GM08714 (cell line): Measurements from ENCODE around the gene WFDC2.
"Not testable (repeated sequence)": the region's sequence is repeated elsewhere in the genome, so short reads cannot be mapped to it uniquely, and the experiment has no call there.

Source experiments
- H3K4me3 ChIP-seq: fragments of 200-500 bp; sonication (Bioruptor generic); 2 replicates; pipeline ENCODE4 v1.5.1; 2014; ENCODE audit warnings: mild to moderate bottlenecking, low read length, inconsistent platforms
- ZNF274 ChIP-seq: IDR thresholded peaks from 2 replicates; pipeline ENCODE4 v1.6.1; 2012; ENCODE audit warnings: mild to moderate bottlenecking, low read depth, low read length

The WFDC2 gene

DNA sequence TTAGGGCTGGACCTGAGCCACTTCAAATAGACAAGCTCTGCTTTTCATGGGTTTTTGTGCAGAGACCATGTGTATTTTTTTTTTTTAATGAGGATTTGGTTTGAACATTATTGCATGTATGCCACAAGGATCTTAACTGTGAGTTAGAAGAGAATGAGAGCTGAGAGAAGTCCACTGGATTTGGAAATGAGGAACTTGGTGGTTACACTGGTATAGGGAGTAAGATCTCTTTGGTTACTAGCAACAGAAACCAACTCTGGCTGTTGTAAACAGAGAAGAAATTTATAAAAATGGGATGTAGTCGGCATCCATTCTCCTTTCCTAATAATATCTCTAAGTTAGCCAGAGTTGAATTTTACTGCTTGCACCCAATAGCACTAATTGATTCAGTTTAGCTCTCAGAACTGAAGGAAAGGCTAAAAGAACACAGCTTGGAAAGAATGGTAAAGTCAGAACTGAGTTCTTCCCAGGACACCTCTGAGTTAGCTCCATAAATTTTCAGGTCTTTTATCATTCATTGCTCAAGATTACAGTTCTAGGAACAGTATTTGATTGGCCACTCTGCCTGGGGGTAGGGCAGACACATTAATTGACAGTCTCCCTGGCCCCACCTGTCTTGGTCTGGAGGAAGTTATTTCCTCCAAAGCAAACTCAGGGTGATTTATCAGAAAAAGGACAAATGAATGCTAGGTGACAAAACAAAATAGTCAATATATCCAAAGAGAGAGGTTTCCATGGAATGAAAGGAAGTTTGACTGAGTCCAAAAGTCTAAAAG, 3.9 kb upstream of the WFDC2 start:
- no peak for TF ChIP-seq ZNF274
- no peak overlapping the region for H3K4me3 ChIP-seq

DNA sequence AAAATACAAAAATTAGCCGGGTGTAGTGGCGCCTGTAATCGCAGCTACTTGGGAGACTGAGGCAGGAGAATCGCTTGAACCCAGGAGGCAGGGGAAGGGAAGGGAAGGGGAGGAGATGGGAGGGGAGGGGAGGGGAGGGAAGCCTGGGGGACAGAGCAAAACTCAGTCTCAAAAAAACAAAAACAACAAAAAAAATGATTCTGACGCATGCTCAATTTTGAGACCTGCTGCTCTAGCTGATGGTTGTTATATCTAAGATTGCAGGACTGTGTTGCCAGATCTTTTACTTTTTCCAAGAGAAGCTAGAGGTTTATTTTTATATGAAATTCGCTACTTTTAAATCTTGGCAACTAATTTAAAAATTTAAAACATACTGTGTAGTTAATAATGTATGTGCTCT, 2.4 kb upstream of the WFDC2 start:
- no peak for TF ChIP-seq ZNF274
- H3K4me3 ChIP-seq = no peak overlapping the region

DNA sequence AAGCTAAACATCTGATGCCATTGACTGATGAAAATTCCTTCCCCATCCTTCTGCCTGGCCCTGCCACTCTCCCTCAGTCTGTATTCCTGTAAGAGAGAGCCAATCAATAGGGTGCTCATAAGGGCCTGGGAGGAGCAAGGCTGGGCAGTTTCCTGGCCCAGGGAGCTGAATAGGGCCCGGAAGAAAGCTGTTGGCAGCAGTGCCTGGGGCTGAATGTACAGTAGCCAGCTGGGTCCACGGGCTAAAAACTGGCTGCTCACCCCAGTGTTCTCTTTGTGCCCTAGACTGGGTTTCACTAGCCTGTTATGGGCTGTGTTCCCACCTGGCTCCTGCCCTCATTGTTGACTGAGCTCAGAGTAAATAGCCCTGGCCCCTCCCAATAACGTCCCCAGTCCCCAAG, 1.7 kb upstream of the WFDC2 start:
- no peak for TF ChIP-seq ZNF274

DNA sequence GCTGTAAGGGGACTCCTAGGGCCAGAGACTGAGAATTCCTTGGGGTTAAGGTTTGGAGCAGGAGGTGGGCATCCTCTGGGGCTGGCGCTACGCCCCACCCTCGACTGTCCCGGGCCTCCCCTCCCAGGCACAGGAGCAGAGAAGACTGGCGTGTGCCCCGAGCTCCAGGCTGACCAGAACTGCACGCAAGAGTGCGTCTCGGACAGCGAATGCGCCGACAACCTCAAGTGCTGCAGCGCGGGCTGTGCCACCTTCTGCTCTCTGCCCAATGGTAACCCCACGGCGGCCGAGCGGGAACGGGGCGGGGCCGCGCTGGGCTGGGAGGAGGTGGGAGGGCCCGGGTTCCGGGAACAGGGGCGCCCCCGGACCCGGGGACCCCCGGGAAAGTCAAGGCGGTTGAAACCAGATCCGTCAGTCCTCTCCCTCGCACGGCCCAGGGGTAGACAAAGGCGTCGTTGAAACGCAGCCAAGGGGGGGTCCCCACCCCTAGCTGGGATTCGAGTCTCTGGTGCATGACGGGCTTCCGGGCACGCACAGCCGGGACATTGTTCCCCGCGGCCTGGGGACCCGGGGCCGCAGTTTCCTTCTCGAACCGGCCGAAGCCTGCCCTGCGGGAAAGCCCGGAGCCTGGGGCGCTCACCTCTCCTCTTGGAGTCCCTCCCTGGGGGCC, 844 bp downstream of the WFDC2 start:
- H3K4me3 ChIP-seq = peak overlapping the region; percentile 19; the same call in 1 of the 2 replicates
- no peak for TF ChIP-seq ZNF274

More for the DNA sequence above, 1.7 kb upstream of the WFDC2 start:
- H3K4me3 ChIP-seq = no peak overlapping the region

DNA sequence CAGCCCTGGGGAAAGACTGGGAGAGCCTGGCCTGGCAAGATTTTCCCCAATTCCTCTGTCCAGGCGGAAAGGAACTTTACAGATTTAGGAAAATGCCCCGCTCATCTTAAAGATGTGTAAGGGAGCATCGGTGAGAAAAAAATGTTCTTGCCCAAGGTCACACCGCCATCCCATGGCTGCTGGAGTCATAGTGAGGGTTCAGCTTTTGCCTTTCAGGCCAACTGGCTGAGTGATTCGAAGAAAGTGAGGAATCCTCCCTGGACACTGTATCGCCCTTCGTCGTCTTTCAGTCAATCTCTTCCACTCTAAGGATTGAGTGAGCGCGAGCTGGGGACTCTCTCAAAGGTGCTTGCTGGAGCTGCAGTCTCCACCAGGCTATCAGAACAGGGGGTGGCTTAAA, 1.4 kb downstream of the WFDC2 start:
- H3K4me3 ChIP-seq = peak overlapping the region; percentile 19; the same call in 1 of the 2 replicates
- TF ChIP-seq ZNF274 = no peak

DNA sequence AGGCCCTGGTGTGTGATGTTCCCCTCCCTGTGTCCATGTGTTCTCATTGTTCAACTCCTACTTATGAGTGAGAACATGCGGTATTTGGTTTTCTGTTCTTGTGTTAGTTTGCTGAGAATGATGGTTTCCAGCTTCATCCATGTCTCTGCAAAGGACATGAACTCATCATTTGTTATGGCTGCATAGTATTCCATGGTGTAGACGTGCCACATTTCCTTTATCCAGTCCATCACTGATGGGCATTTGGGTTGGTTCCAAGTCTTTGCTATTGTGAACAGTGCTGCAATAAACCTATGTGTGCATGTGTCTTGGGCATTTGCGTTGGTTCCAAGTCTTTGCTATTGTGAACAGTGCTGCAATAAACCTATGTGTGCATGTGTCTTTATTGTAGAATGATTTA, 2.7 kb downstream of the WFDC2 start:
- not testable (repeated sequence) for H3K4me3 ChIP-seq

DNA sequence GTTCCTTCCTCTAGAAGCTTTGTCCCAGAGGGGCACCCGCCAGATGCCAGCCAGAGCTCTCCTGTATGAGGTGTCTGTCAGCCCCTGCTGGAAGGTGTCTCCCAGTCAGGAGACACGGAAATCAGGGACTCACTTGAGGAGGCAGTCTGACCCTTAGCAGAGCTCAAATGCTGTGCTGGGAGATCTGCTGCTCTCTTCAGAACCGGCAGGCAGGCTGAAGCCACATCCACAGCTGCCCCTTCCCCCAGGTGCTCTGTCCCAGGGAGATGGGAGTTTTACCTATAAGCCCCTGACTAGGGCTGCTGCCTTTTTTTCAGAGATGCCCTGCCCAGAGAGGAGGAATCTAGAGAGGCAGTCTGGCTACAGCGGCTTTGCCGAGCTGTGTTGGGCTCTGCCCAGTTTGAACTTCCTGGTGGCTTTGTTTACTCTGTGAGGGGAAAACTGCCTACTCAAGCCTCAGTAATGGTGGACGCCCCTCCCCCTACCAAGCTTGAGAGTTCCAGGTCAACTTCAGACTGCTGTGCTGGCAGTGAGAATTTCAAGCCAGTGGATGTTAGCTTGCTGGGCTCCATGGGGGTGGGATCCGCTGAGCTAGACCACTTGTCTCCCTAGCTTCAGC, 8.1 kb downstream of the WFDC2 start:
- not testable (repeated sequence) for H3K4me3 ChIP-seq

DNA sequence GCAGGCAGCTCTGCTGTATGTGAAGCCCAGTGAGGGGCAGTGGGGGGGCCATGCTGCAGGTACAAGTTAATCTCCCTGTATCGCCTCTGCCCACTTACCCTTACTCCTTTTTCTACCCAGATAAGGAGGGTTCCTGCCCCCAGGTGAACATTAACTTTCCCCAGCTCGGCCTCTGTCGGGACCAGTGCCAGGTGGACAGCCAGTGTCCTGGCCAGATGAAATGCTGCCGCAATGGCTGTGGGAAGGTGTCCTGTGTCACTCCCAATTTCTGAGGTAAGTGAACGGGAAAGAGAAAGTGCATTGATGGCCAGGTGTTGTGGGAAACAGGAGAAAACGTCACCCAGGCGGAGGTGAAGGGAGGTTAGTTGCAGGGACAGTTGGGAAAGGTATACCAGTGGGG, 10.3 kb downstream of the WFDC2 start:
- H3K4me3 ChIP-seq = no peak overlapping the region
- no peak for TF ChIP-seq ZNF274

DNA sequence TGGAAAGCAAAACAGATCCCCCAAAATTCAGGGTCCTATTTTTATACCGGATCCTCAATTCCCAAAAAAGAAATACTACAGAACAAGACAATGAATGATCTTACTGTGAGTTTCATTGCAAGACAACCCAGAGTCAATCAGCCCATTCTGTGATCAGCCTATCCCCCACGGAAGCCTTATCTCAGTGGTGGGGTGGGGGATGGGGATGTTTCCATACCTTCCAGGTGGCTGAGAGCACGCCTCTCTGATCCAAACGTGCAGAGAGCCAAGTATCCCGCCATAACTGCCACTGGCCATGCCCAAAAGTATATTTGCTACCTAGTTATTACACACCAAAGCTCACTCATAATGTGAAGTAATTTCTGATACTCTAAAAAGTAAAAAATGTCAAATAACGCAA, 15.1 kb downstream of the WFDC2 start:
- TF ChIP-seq ZNF274 = no peak
- no peak overlapping the region for H3K4me3 ChIP-seq

DNA sequence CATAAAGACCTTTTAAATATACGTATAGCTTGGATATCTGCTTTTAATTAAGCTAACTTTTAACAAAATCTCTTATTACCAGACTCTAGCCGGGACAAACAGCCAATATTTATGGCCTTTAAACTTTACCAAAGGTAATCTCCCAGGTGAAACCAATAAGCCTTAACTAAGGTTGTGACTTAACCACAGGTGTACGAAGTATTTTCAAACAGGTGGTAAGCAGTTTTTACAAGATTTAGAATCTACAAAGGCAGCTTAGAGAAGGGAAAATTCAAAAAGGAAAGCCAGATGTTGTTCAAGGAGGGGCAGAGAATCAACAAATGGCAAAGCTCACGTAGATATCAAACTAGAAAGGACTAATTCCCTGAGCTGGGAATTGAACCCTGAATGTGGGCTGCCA, 15.8 kb downstream of the WFDC2 start:
- no peak overlapping the region for H3K4me3 ChIP-seq
- no peak for TF ChIP-seq ZNF274

DNA sequence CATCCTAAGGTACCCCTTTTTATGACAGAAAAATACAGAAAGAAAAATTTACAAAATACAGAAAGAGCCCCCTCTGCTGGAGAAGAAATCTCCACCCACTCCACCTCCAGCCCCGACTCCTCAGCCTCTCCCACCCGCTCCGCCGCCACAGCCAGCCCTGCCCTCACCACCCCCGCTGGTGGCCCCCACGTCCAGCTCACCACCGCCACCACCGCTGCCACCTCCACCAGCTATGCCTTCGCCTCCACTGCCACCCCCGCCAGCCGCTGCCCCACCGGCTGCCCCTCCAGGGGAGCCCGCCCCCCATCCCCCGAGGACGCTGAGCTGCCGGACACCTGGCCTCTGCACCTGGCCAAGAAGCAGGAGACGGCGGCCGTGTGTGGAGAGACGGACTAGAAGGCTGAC, 17.7 kb downstream of the WFDC2 start:
- TF ChIP-seq ZNF274 = no peak
- no peak overlapping the region for H3K4me3 ChIP-seq

DNA sequence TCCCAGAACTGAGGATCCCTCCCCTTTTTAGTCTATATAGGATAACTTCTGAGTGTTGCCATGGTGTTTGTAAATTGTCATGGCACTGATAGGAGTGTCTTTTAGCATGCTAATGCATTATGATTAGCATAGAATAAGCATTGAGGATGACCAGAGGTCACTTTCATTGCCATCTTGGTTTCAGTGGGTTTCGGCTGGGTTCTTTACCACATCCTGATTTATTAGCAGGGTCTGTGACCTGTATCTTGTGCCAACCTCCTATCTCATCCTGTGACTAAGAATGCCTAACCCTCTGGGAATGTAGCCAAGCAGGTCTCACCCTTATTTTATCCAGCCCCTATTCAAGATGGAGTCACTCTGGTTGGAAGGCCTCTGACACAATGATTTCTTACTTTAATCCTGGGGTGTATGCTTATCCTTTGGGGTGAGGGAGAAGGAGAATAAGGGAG, 19.6 kb downstream of the WFDC2 start:
- H3K4me3 ChIP-seq = no peak overlapping the region
- no peak for TF ChIP-seq ZNF274

DNA sequence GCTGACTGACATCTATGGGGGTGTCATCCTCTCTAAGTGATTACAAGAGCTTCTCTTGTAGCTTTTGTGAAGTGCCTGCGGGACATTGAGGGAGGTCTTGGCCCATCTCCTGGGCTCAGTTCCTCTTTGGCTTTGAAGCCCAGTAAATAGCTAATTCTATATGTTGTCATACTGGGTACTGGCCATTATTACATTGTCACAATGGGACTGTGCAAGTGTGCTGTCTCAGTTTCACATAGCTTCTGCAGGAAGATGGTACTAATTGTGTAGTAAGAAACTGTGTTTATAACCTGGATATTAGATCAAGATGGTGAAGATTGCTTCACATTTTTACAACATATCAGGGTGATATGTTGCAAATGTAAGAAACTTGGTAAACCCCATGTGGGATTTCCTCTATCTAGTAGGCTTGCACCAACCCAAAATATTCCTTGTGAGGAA, 26.0 kb downstream of the WFDC2 start:
- no peak overlapping the region for H3K4me3 ChIP-seq
- no peak for TF ChIP-seq ZNF274

DNA sequence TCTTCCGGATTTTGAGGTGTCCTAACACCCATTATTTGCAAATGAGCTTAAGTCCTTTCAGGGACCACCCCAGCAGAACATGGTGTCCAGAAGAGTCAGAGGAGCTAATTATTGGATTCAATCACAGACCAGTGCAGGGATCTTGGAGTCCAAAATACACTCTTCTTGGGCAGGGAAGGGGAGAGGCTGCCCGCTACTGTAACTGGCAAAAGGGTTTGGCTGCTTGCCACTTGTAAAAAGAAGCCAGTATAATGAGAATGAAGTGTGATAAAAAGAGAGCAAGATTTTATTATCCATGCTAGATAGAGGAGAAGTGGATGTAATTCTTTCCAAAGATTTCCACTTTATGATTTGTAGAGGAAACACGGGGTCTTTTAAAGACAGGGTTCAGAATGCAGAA, 26.6 kb downstream of the WFDC2 start:
- H3K4me3 ChIP-seq = no peak overlapping the region
- no peak for TF ChIP-seq ZNF274

DNA sequence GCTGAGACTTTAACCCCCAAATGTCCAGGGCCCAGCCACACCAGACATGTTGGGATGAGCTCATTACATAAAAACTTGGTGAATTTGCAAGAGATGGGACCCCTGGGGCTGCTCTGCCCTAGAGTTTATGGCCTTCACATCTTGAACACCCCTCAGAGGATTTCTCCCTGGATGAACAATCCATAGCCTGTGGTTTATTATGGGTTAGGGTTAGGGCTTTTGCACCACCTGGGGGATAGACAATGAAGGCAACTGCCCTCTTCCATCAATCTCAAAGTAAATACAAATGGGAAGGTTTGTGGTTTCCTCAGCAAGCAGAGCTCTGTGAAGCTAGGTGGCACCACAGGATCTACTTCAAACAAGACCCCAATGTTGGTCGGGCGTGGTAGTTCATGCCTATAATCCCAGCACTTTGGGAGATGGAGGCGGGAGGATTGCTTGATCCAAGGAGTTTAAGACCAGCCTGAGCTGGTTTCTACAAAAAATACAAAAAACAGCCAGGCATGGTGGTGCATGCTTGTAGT, 28.5 kb downstream of the WFDC2 start:
- TF ChIP-seq ZNF274 = no peak
- no peak overlapping the region for H3K4me3 ChIP-seq
